Breast epithelium (tissue), 4 donors: ENCODE data around the gene MAD1L1. TPM values are rescaled to one million over a fixed set of nuclear protein-coding genes. Genes with fewer than 3 reads are reported as not detected.

Experiments
- DNase-seq, 2 donors: peaks; one replicate each; pipeline ENCODE4 v3.0.0-alpha.2; 2019; ENCODE audit warnings: low spot score in 2 of 2
- H3K27ac ChIP-seq, 2 donors: fragments of 200-600 bp; sonication (generic) in 1 of 2; one replicate each; pipeline ENCODE4 v1.5.1; 2016 to 2019; ENCODE audit warnings: mild to moderate bottlenecking in 1 of 2
- H3K27me3 ChIP-seq, 2 donors: fragments of 200-600 bp; sonication (generic) in 1 of 2; one replicate each; pipeline versions ENCODE4 v1.5.1 to v1.6.0; 2017 to 2019; ENCODE audit warnings: control low read depth in 1 of 2, mild to moderate bottlenecking in 1 of 2
- H3K36me3 ChIP-seq: fragments of 200-600 bp; one replicate; pipeline ENCODE4 v1.5.1; 2019
- H3K4me1 ChIP-seq, 2 donors: fragments of 200-600 bp; sonication (generic); one replicate each; pipeline ENCODE4 v1.5.1; 2016 to 2019; ENCODE audit warnings: control low read depth in 1 of 2
- H3K4me3 ChIP-seq, 3 donors: fragments of 200-600 bp; sonication (generic); 1 replicate in 2 of 3; 2 replicates in 1 of 3; pipeline ENCODE4 v1.5.1; 2016 to 2019; ENCODE audit warnings: mild to moderate bottlenecking in 3 of 3, moderate library complexity in 2 of 3
- H3K9me3 ChIP-seq, 2 donors: fragments of 200-600 bp; sonication (generic) in 1 of 2; one replicate each; pipeline ENCODE4 v1.5.1; 2016 to 2019; ENCODE audit warnings: control low read depth in 1 of 2
- POLR2A ChIP-seq: fragments of 450-650 bp; IDR thresholded peaks from one replicate; pipeline ENCODE4 v1.6.1; 2016; ENCODE audit warnings: antibody characterized with exemption, mild to moderate bottlenecking, moderate library complexity
- POLR2AphosphoS5 ChIP-seq, 3 donors: sonication (generic); formaldehyde crosslinking; IDR thresholded peaks; one replicate each; pipeline ENCODE4 v1.6.1; 2017; ENCODE audit warnings: antibody characterized with exemption in 3 of 3
- intact Hi-C: fragments of 100-400 bp; cut with DNase I; formaldehyde crosslinking; loops from one replicate; pipeline ENCODE4 v1.15.1; 2023; ENCODE audit warnings: low total_unique reads
- total RNA-seq, 3 donors: library from RNA; depleted of rRNA; stranded (reverse); fragments of >200 nt; gene quantifications; one replicate each; pipeline ENCODE4 v1.1.0, GENCODE V29; 2016
- TF ChIP-seq, protein P1 (sequence below), 3 donors: fragments of 450-650 bp; IDR thresholded peaks; one replicate each; pipeline ENCODE4 v1.5.1; 2016 to 2017; ENCODE audit warnings: antibody characterized with exemption in 3 of 3, mild to moderate bottlenecking in 3 of 3, moderate library complexity in 3 of 3

Gene MAD1L1
- total RNA-seq, 3 donors from 2014 or later = 27.7 to 33.9 (median 28.8) TPM

GRCh38 chr7:1923409-1924257 lies 309.1 kb downstream of the MAD1L1 start:
- TF ChIP-seq POLR2AphosphoS5 (IDR thresholded peaks at IDR 0.05) = no peak
- TF ChIP-seq, protein P1, sequence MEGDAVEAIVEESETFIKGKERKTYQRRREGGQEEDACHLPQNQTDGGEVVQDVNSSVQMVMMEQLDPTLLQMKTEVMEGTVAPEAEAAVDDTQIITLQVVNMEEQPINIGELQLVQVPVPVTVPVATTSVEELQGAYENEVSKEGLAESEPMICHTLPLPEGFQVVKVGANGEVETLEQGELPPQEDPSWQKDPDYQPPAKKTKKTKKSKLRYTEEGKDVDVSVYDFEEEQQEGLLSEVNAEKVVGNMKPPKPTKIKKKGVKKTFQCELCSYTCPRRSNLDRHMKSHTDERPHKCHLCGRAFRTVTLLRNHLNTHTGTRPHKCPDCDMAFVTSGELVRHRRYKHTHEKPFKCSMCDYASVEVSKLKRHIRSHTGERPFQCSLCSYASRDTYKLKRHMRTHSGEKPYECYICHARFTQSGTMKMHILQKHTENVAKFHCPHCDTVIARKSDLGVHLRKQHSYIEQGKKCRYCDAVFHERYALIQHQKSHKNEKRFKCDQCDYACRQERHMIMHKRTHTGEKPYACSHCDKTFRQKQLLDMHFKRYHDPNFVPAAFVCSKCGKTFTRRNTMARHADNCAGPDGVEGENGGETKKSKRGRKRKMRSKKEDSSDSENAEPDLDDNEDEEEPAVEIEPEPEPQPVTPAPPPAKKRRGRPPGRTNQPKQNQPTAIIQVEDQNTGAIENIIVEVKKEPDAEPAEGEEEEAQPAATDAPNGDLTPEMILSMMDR (IDR thresholded peaks at IDR 0.05) = no peak
- TF ChIP-seq POLR2A = no peak
- H3K4me1 ChIP-seq = no peaks in the 10 kb centered on the region
- H3K9me3 ChIP-seq = no peaks in the 10 kb centered on the region
- no peak overlapping the region for H3K27ac ChIP-seq
- no peak overlapping the region for H3K4me3 ChIP-seq
- no peaks in the 10 kb centered on the region for H3K27me3 ChIP-seq
- DNase-seq = no peak
- H3K36me3 ChIP-seq = no peaks in the 10 kb centered on the region
- intact Hi-C loops = no loop called here

- no peaks in the 10 kb centered on the region for H3K9me3 ChIP-seq
- TF ChIP-seq POLR2AphosphoS5 (IDR thresholded peaks at IDR 0.05) (no peak), POLR2A (no peak)
- TF ChIP-seq, protein P1 (IDR thresholded peaks at IDR 0.05) = no peak
- intact Hi-C loops = no loop called here
- H3K4me1 ChIP-seq = no peaks in the 10 kb centered on the region
- H3K4me3 ChIP-seq = no peak overlapping the region
- DNase-seq = no peak
- no peaks in the 10 kb centered on the region for H3K27me3 ChIP-seq
- H3K27ac ChIP-seq = peak overlapping the region in 1 of 2 donors; percentile 72
- H3K36me3 ChIP-seq = no peaks in the 10 kb centered on the region
These were observed 309.9 kb downstream of the MAD1L1 start for GRCh38 chr7:1922870-1923236.

DNA sequence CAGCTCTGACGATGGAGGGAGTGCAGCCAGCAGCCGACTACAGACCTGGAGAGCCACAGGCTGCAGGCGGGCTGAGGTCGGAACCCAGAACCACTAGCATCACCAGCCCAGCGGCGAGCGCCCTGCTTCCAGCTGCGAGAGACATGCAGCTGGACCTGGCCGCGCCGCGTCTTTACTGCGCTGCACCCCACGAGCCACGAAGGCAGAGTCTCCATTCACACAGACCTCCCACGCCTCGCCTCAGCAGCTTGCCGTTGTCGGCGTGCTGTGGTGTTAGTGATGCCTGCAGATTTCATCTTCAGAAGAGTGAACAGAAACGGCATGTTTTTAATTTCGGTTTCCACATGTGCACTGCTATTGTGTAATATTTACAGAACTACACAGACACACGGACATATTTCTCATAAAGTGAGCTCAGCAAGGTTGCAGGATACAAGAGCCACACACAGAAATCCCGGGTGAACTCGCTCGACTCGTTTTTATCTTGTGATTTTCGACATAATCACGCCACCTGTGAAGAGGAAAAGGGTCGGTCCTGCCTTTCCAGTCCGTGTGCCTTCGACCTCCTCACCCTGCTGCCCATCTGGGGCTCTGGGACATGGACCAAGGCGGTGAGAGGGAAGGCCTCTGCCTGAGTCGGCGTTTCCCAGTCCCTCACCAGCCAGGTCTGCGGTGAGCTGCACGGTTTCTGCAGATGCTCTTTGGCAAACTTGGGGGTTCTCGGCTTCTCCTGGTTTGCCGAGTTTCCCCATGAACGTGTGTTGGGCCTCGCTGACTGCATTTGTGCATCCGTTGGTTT lies 310.5 kb downstream of the MAD1L1 start:
- Histone ChIP-seq H3K27ac (peak overlapping the region in 1 of 2 donors; percentile 72), H3K27me3 (no peaks in the 10 kb centered on the region), H3K36me3 (no peaks in the 10 kb centered on the region), H3K4me3 (peak overlapping the region; percentile 17 to 43 (median 28)), H3K4me1 (no peaks in the 10 kb centered on the region), H3K9me3 (no peaks in the 10 kb centered on the region)
- DNase-seq = no peak
- TF ChIP-seq, protein P1 (IDR thresholded peaks at IDR 0.05) = no peak
- TF ChIP-seq POLR2AphosphoS5 (IDR thresholded peaks at IDR 0.05) (peak in 1 of 3 donors; percentile 33), POLR2A (no peak)
- intact Hi-C loops = no loop called here

- no peak overlapping the region for H3K4me3 ChIP-seq
- H3K4me1 ChIP-seq = no peaks in the 10 kb centered on the region
- no peak for DNase-seq
- no peaks in the 10 kb centered on the region for H3K36me3 ChIP-seq
- TF ChIP-seq POLR2A (no peak), POLR2AphosphoS5 (IDR thresholded peaks at IDR 0.05) (no peak)
- TF ChIP-seq, protein P1 (IDR thresholded peaks at IDR 0.05) = no peak
- no peak overlapping the region for H3K27ac ChIP-seq
- intact Hi-C loops = no loop called here
- H3K9me3 ChIP-seq = no peaks in the 10 kb centered on the region
- no peaks in the 10 kb centered on the region for H3K27me3 ChIP-seq
These were observed 311.9 kb downstream of the MAD1L1 start for GRCh38 chr7:1920881-1921280.

- Histone ChIP-seq H3K27me3 (no peaks in the 10 kb centered on the region), H3K27ac (no peak overlapping the region), H3K4me1 (no peaks in the 10 kb centered on the region), H3K4me3 (peak overlapping the region in 1 of 3 donors; percentile 37), H3K9me3 (no peaks in the 10 kb centered on the region), H3K36me3 (no peaks in the 10 kb centered on the region)
- DNase-seq = no peak
- intact Hi-C loops = no loop called here
- TF ChIP-seq POLR2A = no peak
- no peak for TF ChIP-seq POLR2AphosphoS5 (IDR thresholded peaks at IDR 0.05)
- TF ChIP-seq, protein P1 (IDR thresholded peaks at IDR 0.05) = no peak
These were observed 312.5 kb downstream of the MAD1L1 start for GRCh38 chr7:1920266-1920681.
